Omental fat pad (tissue), 4 donors: ENCODE results near the gene PAX7. TPM values are rescaled to one million over a fixed set of nuclear protein-coding genes. Genes with fewer than 3 reads are reported as not detected.

Source experiments
- ATAC-seq: fragments of 150-250 bp; one replicate; pipeline ENCODE4 v1.9.1; 2016; ENCODE audit warnings: mild to moderate bottlenecking, moderate library complexity; ENCODE audit not compliant: low FRiP score
- DNase-seq: peaks from one replicate; pipeline ENCODE4 v3.0.0-alpha.2; 2019; ENCODE audit warnings: low spot score
- CTCF ChIP-seq, 3 donors: fragments of 450-650 bp; IDR thresholded peaks; one replicate each; pipeline ENCODE4 v1.5.1; 2016 to 2017; ENCODE audit warnings: antibody characterized with exemption in 3 of 3, mild to moderate bottlenecking in 3 of 3, moderate library complexity in 2 of 3
- total RNA-seq, 4 donors: library from RNA; depleted of rRNA; stranded (reverse); fragments of >200 nt; gene quantifications; one replicate each; pipeline ENCODE4 v1.1.0, GENCODE V29; 2016

The PAX7 gene
- total RNA-seq, 4 donors from 2014 or later: not detected

DNA sequence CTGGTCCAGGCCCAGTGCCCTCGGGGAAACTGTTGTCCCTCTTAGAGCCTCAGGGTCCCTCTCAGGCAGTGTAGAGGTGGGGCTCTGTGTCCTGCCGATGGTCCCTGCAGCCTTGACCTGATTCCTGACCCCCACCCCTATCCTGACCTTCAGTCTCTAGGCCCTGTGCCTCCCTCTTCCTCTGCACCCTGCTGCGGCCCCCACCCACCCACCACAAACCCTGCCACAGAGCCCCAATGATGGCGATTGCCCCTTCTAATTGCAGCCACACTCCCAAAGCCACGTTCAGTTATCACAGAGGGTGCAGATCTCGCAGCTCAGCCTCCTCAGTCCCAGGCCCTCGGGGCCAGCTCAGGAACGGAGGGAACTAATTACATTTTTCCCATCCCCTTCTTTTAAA, 99.7 kb downstream of the PAX7 start:
- ATAC-seq: no peak
- no peak for DNase-seq
- TF ChIP-seq CTCF (IDR thresholded peaks at IDR 0.05): no peak

DNA sequence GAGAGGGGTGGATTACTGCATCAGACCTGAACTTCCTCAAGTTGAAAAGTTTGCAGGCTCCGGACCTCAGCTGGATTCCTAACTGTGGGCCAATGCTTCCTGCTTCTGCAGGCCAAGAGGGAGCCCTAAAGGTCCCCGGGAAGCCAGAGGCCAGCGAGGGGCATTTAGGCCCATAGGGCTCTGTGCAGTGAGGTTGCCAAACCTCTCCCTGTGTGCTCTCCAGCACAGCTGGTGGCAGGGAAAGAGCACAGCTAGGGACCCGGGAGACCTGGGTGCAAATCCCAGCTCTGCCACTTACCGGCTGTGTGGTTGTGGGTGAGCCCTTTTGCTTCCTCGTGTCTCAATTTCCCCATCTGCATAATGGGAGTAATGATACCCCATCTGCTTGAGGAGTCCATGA, 100.5 kb downstream of the PAX7 start:
- TF ChIP-seq CTCF (IDR thresholded peaks at IDR 0.05): no peak
- ATAC-seq: no peak
- no peak for DNase-seq

GRCh38 chr1:18731591-18732235, 101.1 kb downstream of the PAX7 start:
- TF ChIP-seq CTCF (IDR thresholded peaks at IDR 0.05): no peak
- no peak for DNase-seq
- no peak for ATAC-seq

GRCh38 chr1:18732686-18733085, 102.0 kb downstream of the PAX7 start:
- TF ChIP-seq CTCF (IDR thresholded peaks at IDR 0.05): no peak
- DNase-seq (no peak), ATAC-seq (no peak)

GRCh38 chr1:18734001-18734400, 103.4 kb downstream of the PAX7 start:
- no peak for ATAC-seq
- DNase-seq: no peak
- no peak for TF ChIP-seq CTCF (IDR thresholded peaks at IDR 0.05)

GRCh38 chr1:18734461-18735223, 104.0 kb downstream of the PAX7 start:
- DNase-seq (no peak), ATAC-seq (no peak)
- TF ChIP-seq CTCF (IDR thresholded peaks at IDR 0.05): no peak
